Stimulated activated naive CD8-positive, alpha-beta T cell treated with anti-CD3 and anti-CD28 coated beads, Interleukin-15, Interleukin-2, amounts not matched to agents 100 U/mL and 50 U/mL, for 24 hours (primary cell): Measurements from ENCODE around the gene DAPK2.

Experiments
- ATAC-seq: fragments of 150-1000 bp; cut with Tn5 transposase; one replicate; pipeline ENCODE4 v1.10.0; 2021
- DNase-seq: peaks from one replicate; pipeline ENCODE4 v3.0.0; 2021

Gene DAPK2

DNA sequence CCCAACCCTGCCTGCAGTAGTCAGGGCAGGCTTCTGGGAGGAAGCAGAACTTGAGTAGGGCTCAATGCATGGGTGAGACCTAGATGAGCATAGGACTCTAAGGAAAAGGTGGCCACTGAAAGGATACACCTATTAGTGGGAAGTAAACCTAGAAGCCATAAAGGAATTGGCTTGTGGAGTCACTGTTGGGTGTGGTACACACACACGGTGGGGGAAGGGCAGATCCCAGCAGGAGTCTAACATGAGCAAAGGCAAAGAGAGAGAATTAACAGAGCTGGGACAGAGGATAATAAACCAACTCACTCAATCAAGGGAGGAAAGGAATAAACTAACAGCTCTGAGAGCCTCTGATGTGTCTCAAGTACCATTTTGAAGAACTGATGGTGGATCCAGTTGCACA is 23.1 kb downstream of the DAPK2 start:
- no peak for DNase-seq
- no peak for ATAC-seq

DNA sequence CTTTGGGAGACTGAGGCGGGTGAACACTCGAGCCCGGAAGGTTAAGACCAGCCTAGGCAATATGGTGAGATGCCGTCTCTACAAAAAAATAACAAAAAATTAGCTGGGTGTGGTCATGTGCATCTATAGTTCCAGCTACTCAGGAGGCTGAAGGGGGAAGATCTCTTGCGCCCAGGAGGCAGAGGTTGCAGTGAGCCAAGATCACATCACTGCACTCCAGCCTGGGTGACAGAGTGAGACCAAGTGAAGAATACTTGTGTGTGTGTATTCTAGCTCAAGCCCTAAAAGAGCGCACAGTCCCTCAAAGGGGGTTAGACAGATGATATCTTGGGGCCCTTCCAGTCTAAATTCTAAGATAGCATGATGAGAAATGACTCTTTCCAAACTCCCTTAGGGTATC is 23.7 kb downstream of the DAPK2 start:
- no peak for DNase-seq
- no peak for ATAC-seq

DNA sequence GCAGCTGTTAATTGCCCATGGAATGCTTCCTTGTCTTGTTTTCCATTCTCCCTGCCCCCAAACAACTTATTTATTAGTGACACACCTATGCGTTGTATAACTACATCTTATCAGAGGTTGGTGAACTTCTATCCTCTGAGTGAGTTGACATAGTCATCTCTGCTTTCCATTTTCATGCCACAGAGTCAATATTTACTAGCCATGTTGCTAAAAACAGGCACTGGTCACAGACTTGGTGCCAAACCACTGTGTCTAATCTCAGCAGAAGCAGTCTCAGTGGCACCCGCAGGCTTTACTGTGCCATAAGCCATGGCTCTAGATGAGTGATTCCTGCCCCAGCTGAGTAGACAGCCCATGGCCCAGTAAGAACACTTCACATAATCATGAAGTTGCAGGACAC is 26.5 kb downstream of the DAPK2 start:
- ATAC-seq (no peak), DNase-seq (no peak)

GRCh38 chr15:64017591-64018163 is 28.6 kb downstream of the DAPK2 start:
- no peak for DNase-seq
- ATAC-seq = no peak

DNA sequence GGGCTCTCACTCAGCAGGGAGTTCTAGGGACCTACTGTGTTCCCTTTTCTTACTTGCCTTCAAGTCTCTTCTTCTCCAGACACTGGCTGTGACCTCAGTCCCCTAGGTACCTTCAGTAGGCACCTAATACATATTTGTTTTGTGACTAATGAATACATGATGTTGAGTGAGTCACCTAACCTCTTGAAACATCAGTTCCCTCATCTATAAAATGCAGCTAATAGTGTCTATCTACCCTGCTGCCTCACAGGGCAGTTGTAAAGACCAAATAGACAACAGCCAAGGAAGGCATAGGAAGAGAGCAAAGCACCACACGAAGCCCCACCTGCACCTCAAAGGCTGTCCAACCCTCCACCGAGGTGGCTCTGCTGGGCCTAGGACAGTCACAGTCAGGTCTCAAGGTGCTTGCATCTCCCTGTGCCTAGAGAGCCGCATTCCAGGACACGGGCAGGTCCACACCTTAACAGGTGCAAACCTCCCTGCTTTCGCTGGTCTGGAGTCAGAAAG is 29.1 kb downstream of the DAPK2 start:
- DNase-seq = no peak
- ATAC-seq = no peak

GRCh38 chr15:64016257-64016656 is 30.0 kb downstream of the DAPK2 start:
- DNase-seq (no peak), ATAC-seq (no peak)

DNA sequence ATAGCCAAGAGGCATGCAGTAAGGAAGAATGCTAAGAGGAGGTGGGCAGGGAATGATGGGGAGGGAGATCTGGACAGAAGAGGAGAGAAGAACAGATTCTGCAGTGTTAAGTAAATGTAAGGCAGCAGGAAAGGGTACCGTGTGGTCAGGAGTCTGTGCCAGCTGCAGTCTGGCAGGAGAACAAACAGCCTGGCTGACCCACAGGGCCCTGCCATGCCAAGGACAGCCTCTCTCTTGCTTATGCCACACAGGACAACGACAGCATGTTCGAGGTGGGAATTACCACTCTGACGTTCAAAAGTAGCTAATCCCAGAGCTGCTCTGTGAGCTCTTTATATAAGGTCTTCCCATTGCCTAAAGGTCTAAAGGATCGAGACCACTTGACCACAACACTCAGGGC is 31.3 kb downstream of the DAPK2 start:
- no peak for ATAC-seq
- DNase-seq = no peak

GRCh38 chr15:64013179-64014062 is 32.9 kb downstream of the DAPK2 start:
- ATAC-seq (no peak), DNase-seq (peak; percentile 27)

DNA sequence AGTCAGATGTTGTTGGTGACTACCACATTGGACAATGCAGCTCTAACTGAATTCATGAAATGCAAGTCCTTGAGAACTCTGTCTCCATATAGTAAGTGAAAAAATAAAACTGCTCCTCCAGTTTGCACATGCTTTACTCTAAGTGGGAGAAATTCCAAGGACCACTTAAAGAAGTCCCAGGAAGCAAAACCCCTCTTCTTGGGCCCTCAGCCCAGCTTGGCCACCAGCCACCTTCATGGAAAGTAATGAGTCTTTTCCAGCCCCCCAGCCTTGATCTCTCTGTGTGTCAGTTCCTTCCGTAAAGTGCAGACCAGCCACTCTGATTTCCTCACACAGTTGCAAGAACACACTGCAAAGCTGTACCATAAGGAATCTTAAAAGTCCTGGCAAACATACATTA is 34.5 kb downstream of the DAPK2 start:
- ATAC-seq = no peak
- DNase-seq = no peak

DNA sequence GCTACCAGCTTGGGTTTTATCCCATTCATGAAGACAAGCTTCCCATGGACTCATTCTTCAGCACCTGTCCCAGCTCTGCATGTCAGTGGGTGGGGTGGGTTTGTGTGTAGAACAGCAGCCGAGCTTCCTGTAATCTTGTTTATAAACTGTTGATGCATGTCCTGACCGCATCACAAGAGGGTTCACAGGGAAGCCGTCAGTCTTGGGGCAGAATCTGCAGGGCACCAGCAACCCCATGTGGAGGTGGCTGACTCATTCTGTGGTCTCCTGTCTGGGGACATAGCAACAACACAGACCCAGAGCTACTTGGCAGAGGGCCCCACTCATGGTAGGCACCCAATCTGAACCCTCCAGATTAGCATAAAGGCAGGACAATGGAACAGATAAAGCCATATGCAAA is 35.6 kb downstream of the DAPK2 start:
- DNase-seq (peak; percentile 84), ATAC-seq (peak; percentile 90)

- ATAC-seq = peak; percentile 87
- peak; percentile 62 for DNase-seq
These were observed 36.5 kb downstream of the DAPK2 start for GRCh38 chr15:64009798-64010261.

DNA sequence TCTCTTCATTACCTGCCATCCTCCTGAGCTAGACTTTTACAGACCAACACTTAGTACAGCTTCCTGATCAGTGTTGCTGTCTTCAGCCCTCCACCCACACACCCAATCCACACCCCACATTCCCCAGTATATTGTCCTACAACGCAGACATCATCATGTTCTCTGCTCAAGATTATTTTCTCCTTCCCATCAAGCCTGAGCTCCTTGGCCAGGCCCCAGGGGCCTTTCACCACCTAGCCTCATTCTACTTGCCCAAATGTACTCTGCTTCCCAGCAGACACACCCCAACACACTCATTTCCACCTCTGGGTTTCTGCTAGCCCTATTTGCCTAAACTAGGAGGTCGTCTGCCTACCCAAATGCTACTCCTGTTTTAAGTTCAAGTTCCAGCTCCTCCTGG is 37.0 kb downstream of the DAPK2 start:
- no peak for ATAC-seq
- no peak for DNase-seq

DNA sequence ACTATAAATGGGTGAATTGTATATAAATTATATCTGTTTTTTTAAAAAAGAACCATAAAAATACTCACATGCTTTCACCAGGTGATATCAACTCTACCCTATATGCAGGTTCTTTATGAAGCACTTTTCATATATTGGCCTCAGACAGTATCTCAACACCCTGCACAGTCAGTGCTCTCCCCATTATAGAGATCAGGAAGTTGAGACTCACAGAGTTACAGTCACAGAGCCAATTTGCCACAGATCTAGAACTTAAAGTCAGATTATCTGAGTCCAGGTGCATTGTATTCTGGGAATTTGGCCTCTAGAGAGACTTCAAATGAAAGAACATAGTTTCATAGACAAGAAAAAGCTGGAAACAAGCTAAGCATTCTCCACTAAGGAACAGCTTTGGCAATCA is 38.1 kb downstream of the DAPK2 start:
- ATAC-seq (no peak), DNase-seq (no peak)

GRCh38 chr15:64006642-64007041 is 39.6 kb downstream of the DAPK2 start:
- no peak for DNase-seq
- ATAC-seq = no peak

GRCh38 chr15:64004587-64004986 is 41.7 kb downstream of the DAPK2 start:
- ATAC-seq (no peak), DNase-seq (no peak)

GRCh38 chr15:64004056-64004455 is 42.2 kb downstream of the DAPK2 start:
- no peak for ATAC-seq
- no peak for DNase-seq

- no peak for DNase-seq
- ATAC-seq = no peak
These were observed 43.1 kb downstream of the DAPK2 start for GRCh38 chr15:64003182-64003581.

DNA sequence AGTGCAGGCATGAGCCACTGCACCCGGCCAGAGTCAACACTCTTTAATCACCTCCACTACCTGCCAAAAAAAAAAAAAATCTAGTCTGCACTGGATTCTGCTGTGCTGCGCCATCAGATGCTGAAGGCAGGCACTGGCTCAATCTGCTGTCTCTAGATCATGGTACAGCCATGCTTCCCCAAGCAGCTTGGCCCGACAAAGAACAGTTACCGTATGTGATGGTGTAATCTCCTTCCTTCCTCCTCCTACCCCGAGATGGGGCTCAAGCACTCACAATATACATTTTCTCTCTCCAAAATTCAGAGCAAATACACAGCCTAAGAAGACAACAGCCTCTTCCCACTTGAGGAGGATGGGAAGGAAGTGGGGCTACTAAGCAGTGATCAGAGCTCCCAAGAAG is 45.1 kb downstream of the DAPK2 start:
- no peak for DNase-seq
- ATAC-seq = no peak

DNA sequence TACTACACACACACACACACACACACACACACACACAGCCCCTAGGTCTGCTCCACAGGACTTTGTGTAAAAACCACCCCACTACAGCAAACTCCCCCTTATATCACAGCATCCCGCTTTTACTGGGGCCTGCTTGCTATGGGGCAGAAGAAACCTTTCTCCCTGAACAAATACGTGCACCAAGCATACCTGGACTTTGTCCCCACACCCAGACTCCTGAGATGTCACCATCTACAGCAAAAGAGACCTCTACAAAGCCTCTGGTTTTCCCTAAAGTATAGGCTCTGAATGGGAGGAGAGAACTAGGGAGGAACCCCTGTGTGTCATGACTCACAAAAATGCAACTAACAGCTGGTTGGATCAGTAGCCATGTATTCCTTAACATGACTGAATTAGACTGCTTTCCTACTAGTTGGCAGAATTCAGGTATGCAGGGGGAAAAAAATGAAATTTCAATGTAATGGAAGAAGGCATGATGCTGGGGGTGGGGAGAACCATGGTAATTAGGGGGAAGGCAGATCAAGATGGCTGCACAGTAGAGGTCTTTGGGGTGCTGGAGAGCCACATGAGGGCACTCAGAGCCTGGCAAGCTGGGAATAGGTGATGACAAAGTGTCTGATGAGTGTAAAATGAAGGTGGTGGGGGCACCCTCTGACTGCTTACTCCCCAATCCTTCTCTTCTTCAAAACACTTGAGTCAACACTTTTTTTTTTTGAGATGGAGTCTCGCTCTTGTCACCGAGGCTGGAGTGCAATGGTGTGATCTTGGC is 45.9 kb downstream of the DAPK2 start:
- ATAC-seq (no peak), DNase-seq (no peak)

- ATAC-seq = no peak
- no peak for DNase-seq
These were observed 47.1 kb downstream of the DAPK2 start for GRCh38 chr15:63999177-63999576.

GRCh38 chr15:63998489-63998888 is 47.8 kb downstream of the DAPK2 start:
- no peak for DNase-seq
- ATAC-seq = no peak

- ATAC-seq (no peak), DNase-seq (no peak)
These were observed 48.4 kb downstream of the DAPK2 start for GRCh38 chr15:63997715-63998442.
